Measurements from ENCODE around the gene STOX1. TPM values are rescaled to one million over a fixed set of nuclear protein-coding genes. Genes with fewer than 3 reads are reported as not detected.
"Not testable (repeated sequence)": the region's sequence is repeated elsewhere in the genome, so short reads cannot be mapped to it uniquely, and the experiment has no call there.

Gene STOX1
- total and polyA plus RNA-seq, 8 donors = 0.73 to 1.8 (median 1.1) TPM

GRCh38 chr10:68829521-68829920 lies 2.2 kb downstream of the STOX1 start:
- no peak overlapping the region for H3K4me3 ChIP-seq
- no peak for DNase-seq
- no peak for TF ChIP-seq CTCF (IDR thresholded peaks at IDR 0.05)
- FAIRE-seq = no peak
- intact Hi-C loops (cut with DNase I) = no loop called here
- ATAC-seq = no peak
- no peaks in the 10 kb centered on the region for H3K4me1 ChIP-seq
- H3K27ac ChIP-seq = no peak overlapping the region
- H3K36me3 ChIP-seq = no peaks in the 10 kb centered on the region
- H3K27me3 ChIP-seq = no peaks in the 10 kb centered on the region
- WGBS, 2 donors = 74 to 79% methylated on average over 6 of the region's 6 CpGs
- H3K9me3 ChIP-seq = no peaks in the 10 kb centered on the region

- Histone ChIP-seq H3K36me3 (no peaks in the 10 kb centered on the region), H3K9me3 (no peaks in the 10 kb centered on the region), H3K27ac (no peak overlapping the region), H3K4me3 (no peak overlapping the region), H3K27me3 (no peaks in the 10 kb centered on the region), H3K4me1 (no peaks in the 10 kb centered on the region)
- 92 to 93% methylated on average over 6 of the region's 6 CpGs for whole genome bisulfite sequencing, 2 donors
- FAIRE-seq (no peak), ATAC-seq (no peak), DNase-seq (no peak)
- intact Hi-C loops (cut with DNase I) = no loop called here
- TF ChIP-seq CTCF (IDR thresholded peaks at IDR 0.05) = no peak
Observed at GRCh38 chr10:68829952-68830351, 2.6 kb downstream of the STOX1 start.

GRCh38 chr10:68831961-68832455 lies 4.7 kb downstream of the STOX1 start:
- TF ChIP-seq CTCF (IDR thresholded peaks at IDR 0.05) = no peak
- no peaks in the 10 kb centered on the region for H3K27me3 ChIP-seq
- no peak for ATAC-seq
- 78 to 79% methylated on average over 5 of the region's 5 CpGs for WGBS, 2 donors
- no peaks in the 10 kb centered on the region for H3K9me3 ChIP-seq
- no peaks in the 10 kb centered on the region for H3K4me1 ChIP-seq
- FAIRE-seq = no peak
- no peak for DNase-seq
- H3K36me3 ChIP-seq = no peaks in the 10 kb centered on the region
- intact Hi-C loops (cut with DNase I) = no loop called here
- H3K27ac ChIP-seq = no peak overlapping the region
- H3K4me3 ChIP-seq = no peak overlapping the region

GRCh38 chr10:68832601-68833000 lies 5.3 kb downstream of the STOX1 start:
- FAIRE-seq (no peak), DNase-seq (no peak), ATAC-seq (no peak)
- no peak for TF ChIP-seq CTCF (IDR thresholded peaks at IDR 0.05)
- no peaks in the 10 kb centered on the region for H3K9me3 ChIP-seq
- H3K4me3 ChIP-seq = no peak overlapping the region
- 91 to 96% methylated on average over 4 of the region's 4 CpGs for WGBS, 2 donors
- H3K36me3 ChIP-seq = no peaks in the 10 kb centered on the region
- no peaks in the 10 kb centered on the region for H3K27me3 ChIP-seq
- H3K4me1 ChIP-seq = no peaks in the 10 kb centered on the region
- intact Hi-C loops (cut with DNase I) = no loop called here
- no peak overlapping the region for H3K27ac ChIP-seq

GRCh38 chr10:68837626-68838322 lies 10.4 kb downstream of the STOX1 start:
- no peak for FAIRE-seq
- no peaks in the 10 kb centered on the region for H3K36me3 ChIP-seq
- no peak for TF ChIP-seq CTCF (IDR thresholded peaks at IDR 0.05)
- no peak overlapping the region for H3K4me3 ChIP-seq
- H3K27me3 ChIP-seq = no peaks in the 10 kb centered on the region
- no peaks in the 10 kb centered on the region for H3K4me1 ChIP-seq
- DNase-seq = no peak
- WGBS, 2 donors = 84 to 90% methylated on average over 8 of the region's 8 CpGs
- intact Hi-C loops (cut with DNase I) = no loop called here
- H3K27ac ChIP-seq = no peak overlapping the region
- H3K9me3 ChIP-seq = no peaks in the 10 kb centered on the region
- no peak for ATAC-seq

GRCh38 chr10:68840650-68841049 lies 13.3 kb downstream of the STOX1 start:
- 94 to 96% methylated on average over 9 of the region's 9 CpGs for WGBS, 2 donors

More at GRCh38 chr10:68840650-68841049, 13.3 kb downstream of the STOX1 start:
- H3K9me3 ChIP-seq; H3K36me3 ChIP-seq; FAIRE-seq; intact Hi-C loops (cut with DNase I); H3K4me1 ChIP-seq; H3K4me3 ChIP-seq; DNase-seq; H3K27ac ChIP-seq; H3K27me3 ChIP-seq; ATAC-seq: not testable (repeated sequence)

Measured in pancreas (tissue), 10 donors.